NCI-H146 (cell line): Measurements from ENCODE around the gene RAB11FIP4.
A peak's percentile ranks its signal among the peaks of the same experiment; 100 is the strongest.

Experiments used
- DNase-seq: peaks from one replicate; lab custom pipeline; 2025; lab: John Stamatoyannopoulos, UW

The RAB11FIP4 gene

DNA sequence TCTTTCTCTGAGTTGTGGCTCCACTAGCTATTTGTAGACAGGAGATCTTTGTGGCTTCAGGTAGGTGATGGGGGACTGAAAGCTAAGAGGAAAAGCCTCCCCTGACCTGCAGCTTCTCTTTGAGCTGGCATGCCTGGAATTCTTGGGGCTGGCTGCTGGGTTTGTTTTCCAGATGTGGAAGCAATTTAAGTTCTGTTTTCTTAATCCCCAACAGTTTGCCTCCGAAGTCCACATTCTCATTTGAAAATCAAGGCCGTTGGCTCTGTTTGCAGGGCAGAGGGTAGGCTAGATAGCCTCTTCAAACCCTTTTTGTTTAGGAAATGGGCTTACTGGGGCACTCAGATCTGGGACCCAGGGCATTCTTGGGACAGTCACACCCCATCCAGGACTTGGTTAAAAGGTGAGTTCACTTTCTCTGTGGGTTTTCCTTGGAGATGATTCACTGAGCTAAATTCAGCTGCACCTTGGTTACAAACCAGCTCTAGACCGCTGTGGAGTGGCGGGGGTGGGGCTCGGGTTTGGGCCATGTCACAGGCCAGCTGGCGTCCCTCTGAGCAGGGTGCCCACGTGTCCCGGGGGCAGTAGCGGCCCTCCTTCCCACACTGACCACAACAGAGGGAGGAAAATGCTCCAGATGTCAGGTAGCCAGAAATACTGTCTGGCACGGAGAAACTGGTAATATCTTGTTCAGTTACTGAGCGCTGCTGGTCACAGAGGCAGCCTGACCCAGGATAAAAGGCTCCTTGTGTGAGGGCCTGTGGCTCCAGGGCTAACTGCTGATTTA is 108.5 kb downstream of the RAB11FIP4 start:
- no peak for DNase-seq

DNA sequence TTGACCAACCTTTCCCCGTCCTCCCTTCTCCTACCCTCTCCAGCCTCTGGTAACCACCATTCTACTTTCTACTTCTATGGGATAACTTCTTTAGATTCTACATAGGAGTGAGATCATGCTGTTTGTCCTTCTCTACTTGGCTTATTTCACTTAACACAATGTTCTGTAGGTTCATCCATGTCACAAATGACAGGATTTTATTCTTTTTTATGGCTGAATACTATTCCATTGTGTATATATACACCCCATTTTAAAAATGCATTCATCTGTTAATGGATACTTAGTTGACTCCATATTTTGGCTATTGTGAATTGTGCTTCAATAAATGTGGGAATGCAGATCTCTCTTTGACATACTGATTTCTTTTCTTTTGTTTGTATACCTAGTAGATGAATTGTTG is 115.0 kb downstream of the RAB11FIP4 start:
- no peak for DNase-seq

GRCh38 chr17:31508288-31509094 is 117.0 kb downstream of the RAB11FIP4 start:
- no peak for DNase-seq

GRCh38 chr17:31509095-31509804 is 117.8 kb downstream of the RAB11FIP4 start:
- no peak for DNase-seq

GRCh38 chr17:31509805-31510177 is 118.3 kb downstream of the RAB11FIP4 start:
- no peak for DNase-seq

GRCh38 chr17:31510308-31511194 is 119.1 kb downstream of the RAB11FIP4 start:
- DNase-seq: no peak

- peak; percentile 76 for DNase-seq
Measured at GRCh38 chr17:31511195-31511578, 119.7 kb downstream of the RAB11FIP4 start.

DNA sequence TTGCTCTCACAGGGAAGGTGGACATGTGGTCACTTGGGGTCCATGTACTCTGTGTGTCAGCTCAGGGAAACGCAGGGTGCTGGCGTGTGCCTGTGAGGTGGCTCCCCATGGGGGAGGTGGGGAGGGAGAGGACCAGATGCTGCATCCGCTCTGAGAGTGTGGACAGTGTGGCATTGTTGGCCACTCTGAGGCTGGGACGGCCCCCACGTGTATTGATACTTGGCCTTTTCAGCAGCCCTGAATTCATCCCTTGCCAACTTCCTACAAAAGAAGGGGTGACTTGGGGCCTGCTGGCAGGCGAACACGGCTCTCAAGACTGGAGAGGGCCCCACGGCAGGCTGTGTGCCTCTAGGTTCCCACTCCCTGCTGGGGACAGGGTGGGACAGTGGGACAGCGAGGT is 120.1 kb downstream of the RAB11FIP4 start:
- no peak for DNase-seq

- no peak for DNase-seq
Measured at GRCh38 chr17:31512104-31512740, 120.7 kb downstream of the RAB11FIP4 start.

GRCh38 chr17:31512796-31513195 is 121.3 kb downstream of the RAB11FIP4 start:
- DNase-seq: no peak

DNA sequence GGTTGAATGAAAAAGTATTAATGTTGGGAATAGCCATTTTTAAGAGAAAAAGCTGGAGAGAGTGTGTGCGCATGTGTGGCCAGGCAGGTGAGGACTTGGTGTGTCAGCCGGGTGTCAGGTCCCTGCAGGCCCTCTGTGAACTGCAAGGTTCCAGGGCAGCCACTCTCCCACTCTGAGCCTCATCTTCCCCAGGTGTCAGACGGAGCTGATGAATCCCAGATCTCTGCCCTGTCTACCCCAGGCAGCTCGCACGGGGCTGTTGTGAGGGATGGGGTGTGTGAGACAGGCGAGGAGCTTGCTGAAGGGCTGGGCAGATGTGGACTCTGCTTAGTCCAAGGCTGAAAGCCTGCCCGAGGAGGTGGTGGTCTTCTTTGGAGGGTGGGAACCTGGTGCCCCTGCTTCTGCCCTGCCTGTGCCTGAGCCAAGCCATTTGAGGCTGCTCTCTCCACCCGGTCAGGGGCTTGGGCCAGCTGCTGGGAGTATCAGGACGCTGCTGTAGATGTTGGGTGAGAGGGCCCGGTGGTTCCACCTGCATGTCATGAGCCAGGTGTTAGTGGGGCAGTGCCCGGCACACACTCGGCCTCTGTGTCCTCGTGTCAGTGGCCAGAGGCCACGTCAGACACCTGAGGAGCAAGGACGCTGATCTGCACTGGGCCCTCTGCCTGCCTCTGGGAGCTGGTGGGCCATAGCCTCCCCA is 122.4 kb downstream of the RAB11FIP4 start:
- DNase-seq: no peak

DNA sequence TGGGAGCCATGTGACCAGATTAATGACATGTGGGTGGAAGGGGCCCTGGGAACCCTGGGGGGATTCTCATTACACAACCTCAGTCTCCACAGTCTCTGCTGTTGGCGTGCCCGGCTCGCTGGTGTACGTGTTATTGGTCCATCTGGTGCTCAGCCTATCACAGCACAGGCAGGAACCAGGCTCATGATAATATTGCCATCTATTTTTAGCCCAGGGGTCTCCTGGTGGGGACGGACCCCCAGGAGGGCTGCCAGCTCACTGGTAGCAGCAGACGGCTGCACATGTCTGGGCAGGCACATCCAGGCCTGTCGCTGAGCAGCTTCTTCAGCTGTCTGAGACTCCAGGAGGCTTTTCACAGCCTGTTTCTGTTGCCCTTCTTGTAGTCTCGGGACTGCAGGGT is 123.8 kb downstream of the RAB11FIP4 start:
- DNase-seq: no peak

DNA sequence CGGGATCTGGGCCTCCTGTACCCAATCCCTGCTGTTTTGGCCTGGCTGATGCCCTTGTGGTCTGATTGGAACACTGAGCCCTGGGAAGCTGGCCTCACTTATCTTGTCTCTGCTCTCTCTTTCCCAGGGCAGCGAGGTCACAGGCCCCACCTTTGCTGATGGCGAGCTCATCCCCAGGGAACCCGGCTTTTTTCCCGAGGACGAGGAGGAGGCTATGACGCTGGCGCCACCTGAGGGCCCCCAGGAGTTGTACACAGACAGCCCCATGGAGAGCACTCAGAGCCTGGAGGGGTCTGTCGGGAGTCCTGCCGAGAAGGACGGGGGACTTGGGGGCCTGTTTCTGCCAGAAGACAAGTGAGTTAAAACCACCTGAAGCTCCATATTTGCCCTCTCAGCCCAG is 126.0 kb downstream of the RAB11FIP4 start:
- DNase-seq: peak; percentile 20

DNA sequence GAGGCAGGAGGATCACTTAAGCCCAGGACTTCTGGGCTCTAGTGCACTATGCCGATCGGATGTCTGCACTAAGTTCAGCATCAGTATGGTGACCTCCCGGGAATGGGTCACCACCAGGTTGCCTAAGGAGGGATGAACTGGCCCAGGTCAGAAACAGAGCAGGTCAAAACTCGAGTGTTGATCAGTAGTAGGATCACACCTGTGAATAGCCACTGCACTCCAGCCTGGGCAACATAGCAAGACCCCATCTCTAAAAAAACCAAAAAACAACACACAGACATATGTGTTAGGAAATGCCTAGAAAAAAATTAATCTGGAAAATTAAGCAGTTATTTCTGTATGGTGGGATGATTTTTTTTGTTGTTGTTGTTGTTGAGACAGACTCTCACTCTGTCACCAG is 127.0 kb downstream of the RAB11FIP4 start:
- no peak for DNase-seq

GRCh38 chr17:31521632-31522283 is 130.3 kb downstream of the RAB11FIP4 start:
- DNase-seq: no peak

- no peak for DNase-seq
Measured at GRCh38 chr17:31522284-31522931, 130.9 kb downstream of the RAB11FIP4 start.

DNA sequence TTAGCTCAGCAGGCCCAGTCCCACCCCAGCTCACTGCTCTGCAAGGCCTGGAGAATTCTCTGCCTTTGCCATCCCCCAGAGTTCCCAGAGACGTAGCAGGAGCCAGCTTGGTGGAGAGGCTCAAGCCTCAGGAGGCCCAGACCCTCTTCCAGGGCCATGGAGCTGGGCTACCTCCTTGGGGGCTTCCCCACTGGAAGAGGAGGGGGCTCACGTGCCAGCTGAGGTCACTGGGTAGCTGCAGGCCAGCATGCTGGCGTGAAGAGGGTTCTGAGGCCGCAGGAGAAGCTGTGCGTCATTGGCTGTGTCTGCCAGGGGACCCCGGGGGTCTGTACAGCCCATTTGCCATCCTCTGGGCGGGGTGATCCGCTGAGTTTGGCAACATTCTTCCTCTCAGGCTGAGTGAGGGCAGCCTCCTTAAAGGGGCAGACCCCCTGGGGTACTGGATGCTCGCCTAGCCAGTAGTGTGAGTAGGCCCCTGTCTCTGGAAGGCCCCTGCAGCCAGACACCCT is 131.6 kb downstream of the RAB11FIP4 start:
- DNase-seq: no peak

GRCh38 chr17:31523862-31524730 is 132.6 kb downstream of the RAB11FIP4 start:
- DNase-seq: no peak
